Small intestine (tissue), 16 donors: ENCODE results near the gene HLX. TPM values are rescaled to one million over a fixed set of nuclear protein-coding genes. Genes with fewer than 3 reads are reported as not detected.
A peak's percentile ranks its signal among the peaks of the same experiment; 100 is the strongest.

ENCODE experiments used
- DNase-seq, 2 donors: peaks; one replicate each; pipeline versions ENCODE4 v3.0.0 to v3.0.0-alpha.2; 2013
- FAIRE-seq: peaks from 2 replicates; lab custom pipeline; 2012; peaks lifted over from hg19 to GRCh38; lab: Jason Lieb, UNC
- H3K27ac ChIP-seq, 3 donors: one replicate each; pipeline ENCODE4 v1.5.1; 2013; ENCODE audit warnings: low read length in 2 of 3, mild to moderate bottlenecking in 2 of 3, control low read depth in 1 of 3, inconsistent platforms in 1 of 3, low read depth in 1 of 3, moderate library complexity in 1 of 3
- H3K27me3 ChIP-seq, 3 donors: one replicate each; pipeline ENCODE4 v1.6.1; 2013; ENCODE audit warnings: low read length in 3 of 3, inconsistent platforms in 1 of 3; ENCODE audit not compliant: control insufficient read depth in 3 of 3, insufficient read depth in 3 of 3
- H3K36me3 ChIP-seq, 3 donors: one replicate each; pipeline ENCODE4 v1.6.1; 2013; ENCODE audit warnings: low read length in 3 of 3, inconsistent platforms in 1 of 3, low read depth in 1 of 3, mild to moderate bottlenecking in 1 of 3, moderate library complexity in 1 of 3; ENCODE audit not compliant: control insufficient read depth in 3 of 3, insufficient read depth in 2 of 3
- H3K4me1 ChIP-seq, 3 donors: one replicate each; pipeline ENCODE4 v1.6.1; 2013; ENCODE audit warnings: low read length in 2 of 3, inconsistent platforms in 1 of 3, low read depth in 1 of 3, mild to moderate bottlenecking in 1 of 3, moderate library complexity in 1 of 3; ENCODE audit not compliant: control insufficient read depth in 3 of 3, insufficient read depth in 2 of 3
- H3K4me3 ChIP-seq, 3 donors: one replicate each; pipeline ENCODE4 v1.5.1; 2013; ENCODE audit warnings: low read length in 3 of 3, control low read depth in 1 of 3, inconsistent platforms in 1 of 3, low read depth in 1 of 3, mild to moderate bottlenecking in 1 of 3, moderate library complexity in 1 of 3
- H3K9me3 ChIP-seq, 2 donors: one replicate each; pipeline ENCODE4 v1.6.1; 2013; ENCODE audit warnings: low read depth in 1 of 2, low read length in 1 of 2; ENCODE audit not compliant: control insufficient read depth in 2 of 2, insufficient read depth in 1 of 2
- WGBS, 3 donors: extraction: QIAGEN DNeasy Blood & Tissue Kit; methylation state at CpG; one replicate each; pipeline ENCODE4 v1.1.7; 2013; 5-methylcytosine and 5-hydroxymethylcytosine counted together
- long read RNA-seq, 10 donors: transcript quantifications; one replicate each; lab custom pipeline, GENCODE V29; 2026
- polyA plus RNA-seq, 4 donors: library from polyadenylated mRNA; stranded (reverse) in 3 of 4; unstranded in 1 of 4; fragments of 200-250 nt in 3 of 4; fragments of 120-200 nt in 1 of 4; gene quantifications; one replicate each; pipeline versions ENCODE4 v1.2.1 to v1.2.3, GENCODE V29; 2013
- donor health status: healthy with polysubstance abuse.
- donor health status: control.
- donor health status: control.
- donor health status: Bipolar disorder and iron deficiency.
- donor health status: healthy.

The HLX gene, protein sequence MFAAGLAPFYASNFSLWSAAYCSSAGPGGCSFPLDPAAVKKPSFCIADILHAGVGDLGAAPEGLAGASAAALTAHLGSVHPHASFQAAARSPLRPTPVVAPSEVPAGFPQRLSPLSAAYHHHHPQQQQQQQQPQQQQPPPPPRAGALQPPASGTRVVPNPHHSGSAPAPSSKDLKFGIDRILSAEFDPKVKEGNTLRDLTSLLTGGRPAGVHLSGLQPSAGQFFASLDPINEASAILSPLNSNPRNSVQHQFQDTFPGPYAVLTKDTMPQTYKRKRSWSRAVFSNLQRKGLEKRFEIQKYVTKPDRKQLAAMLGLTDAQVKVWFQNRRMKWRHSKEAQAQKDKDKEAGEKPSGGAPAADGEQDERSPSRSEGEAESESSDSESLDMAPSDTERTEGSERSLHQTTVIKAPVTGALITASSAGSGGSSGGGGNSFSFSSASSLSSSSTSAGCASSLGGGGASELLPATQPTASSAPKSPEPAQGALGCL
- 1 to 10 TPM in 3 of 4 donors, under 1 TPM in 1; 0.45 to 8.7 (median 4.3) TPM for polyA plus RNA-seq
- long read RNA-seq, donor 1 = 0 reads
- long read RNA-seq, donor 2, full-length matches to known transcripts = 3 of 3 reads
- long read RNA-seq, donor 2, partial matches to known transcripts = 0 of 3 reads
- long read RNA-seq, donor 2, other reads (novel, unspliced or antisense) = 0 of 3 reads
- long read RNA-seq, donor 3, full-length matches to known transcripts = 27 of 27 reads
- long read RNA-seq, donor 3, partial matches to known transcripts = 0 of 27 reads
- long read RNA-seq, donor 3, other reads (novel, unspliced or antisense) = 0 of 27 reads
- long read RNA-seq, donor 4, full-length matches to known transcripts = 2 of 2 reads
- long read RNA-seq, donor 4, partial matches to known transcripts = 0 of 2 reads
- long read RNA-seq, donor 4, other reads (novel, unspliced or antisense) = 0 of 2 reads
- long read RNA-seq, donor 5, full-length matches to known transcripts = 4 of 4 reads
- long read RNA-seq, donor 5, partial matches to known transcripts = 0 of 4 reads
- long read RNA-seq, donor 5, other reads (novel, unspliced or antisense) = 0 of 4 reads
- long read RNA-seq, donor 6, full-length matches to known transcripts = 13 of 13 reads
- long read RNA-seq, donor 6, partial matches to known transcripts = 0 of 13 reads
- long read RNA-seq, donor 6, other reads (novel, unspliced or antisense) = 0 of 13 reads
- long read RNA-seq, donor 7 = 0 reads
- long read RNA-seq, donor 8, full-length matches to known transcripts = 3 of 3 reads
- long read RNA-seq, donor 8, partial matches to known transcripts = 0 of 3 reads
- long read RNA-seq, donor 8, other reads (novel, unspliced or antisense) = 0 of 3 reads
- long read RNA-seq, donor 9, full-length matches to known transcripts = 4 of 4 reads
- long read RNA-seq, donor 9, partial matches to known transcripts = 0 of 4 reads
- long read RNA-seq, donor 9, other reads (novel, unspliced or antisense) = 0 of 4 reads
- long read RNA-seq, donor 10, full-length matches to known transcripts = 36 of 36 reads
- long read RNA-seq, donor 10, partial matches to known transcripts = 0 of 36 reads
- long read RNA-seq, donor 10, other reads (novel, unspliced or antisense) = 0 of 36 reads

DNA sequence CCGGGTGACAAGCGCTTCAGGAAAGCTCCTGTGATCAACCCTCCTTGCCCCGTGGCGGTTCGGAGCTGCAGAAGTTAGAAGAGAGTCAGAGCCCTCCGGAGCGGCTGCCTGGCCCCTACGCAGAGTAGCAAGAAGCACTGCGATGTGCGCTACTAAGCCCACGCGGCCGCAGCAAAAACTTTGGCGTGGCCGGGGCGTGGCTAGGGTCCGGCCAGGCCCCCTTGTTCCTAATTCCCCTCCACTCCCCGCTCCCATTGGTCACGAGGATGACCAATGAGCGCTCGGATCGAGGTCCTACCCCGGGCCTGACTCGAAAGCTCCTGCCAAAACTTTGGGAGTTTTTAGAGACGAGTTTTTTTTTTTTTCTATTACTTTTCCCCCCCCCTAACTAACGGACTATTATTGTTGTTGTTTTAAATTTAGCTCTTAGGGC is at the start of gene HLX:
Gene HLX (plus strand): TSS at position 368 of the 433 bp plus-strand sequence. CDS start 415 bp downstream, outside the sequence.
- H3K27me3 ChIP-seq = peaks cover 0 to 79% (median 15%) of the 10 kb centered on the region in 3 donors
- peaks cover 0 to 21% (median 2%) of the 10 kb centered on the region in 3 donors for H3K4me1 ChIP-seq
- peak within 1 kb of the TSS; percentile 70 to 75 (median 72) for H3K4me3 ChIP-seq
- no peak for FAIRE-seq
- H3K36me3 ChIP-seq = peaks cover 0 to 18% (median 0%) of the 10 kb centered on the region in 3 donors
- H3K27ac ChIP-seq = peak within 1 kb of the TSS; percentile 67 to 94 (median 89)
- peak; percentile 28 to 69 for DNase-seq
- no peaks in the 10 kb centered on the region for H3K9me3 ChIP-seq
- WGBS, 3 donors = 1 to 2% (median 1%) methylated on average over 26 of the region's 26 CpGs

DNA sequence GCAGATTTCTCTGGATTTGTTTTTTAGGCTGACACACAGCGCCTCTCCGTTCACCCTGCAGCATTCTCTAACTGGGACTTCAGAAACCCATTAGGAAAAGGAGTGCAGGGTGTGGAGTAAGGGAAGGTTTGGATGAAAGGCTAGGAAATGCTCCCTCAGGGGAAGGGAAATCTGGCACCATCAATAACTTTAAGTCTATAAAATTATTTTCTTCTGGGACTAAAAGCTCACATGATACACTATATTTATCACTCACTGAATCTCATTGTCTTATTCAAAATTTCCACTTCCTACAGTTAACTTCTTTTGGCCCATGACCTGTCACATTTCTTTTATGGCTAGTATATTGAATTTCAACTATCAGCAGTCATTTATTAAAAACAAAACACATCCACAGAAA is 45.8 kb upstream of the HLX start:
- WGBS, 3 donors = 79 to 95% (median 86%) methylated on average over 2 of the region's 2 CpGs
- FAIRE-seq (no peak), DNase-seq (no peak)
- Histone ChIP-seq H3K36me3 (no peaks in the 10 kb centered on the region), H3K4me1 (no peaks in the 10 kb centered on the region), H3K4me3 (no peak overlapping the region), H3K27ac (no peak overlapping the region), H3K9me3 (peaks cover 0 to 6% of the 10 kb centered on the region in 2 donors), H3K27me3 (no peaks in the 10 kb centered on the region)

DNA sequence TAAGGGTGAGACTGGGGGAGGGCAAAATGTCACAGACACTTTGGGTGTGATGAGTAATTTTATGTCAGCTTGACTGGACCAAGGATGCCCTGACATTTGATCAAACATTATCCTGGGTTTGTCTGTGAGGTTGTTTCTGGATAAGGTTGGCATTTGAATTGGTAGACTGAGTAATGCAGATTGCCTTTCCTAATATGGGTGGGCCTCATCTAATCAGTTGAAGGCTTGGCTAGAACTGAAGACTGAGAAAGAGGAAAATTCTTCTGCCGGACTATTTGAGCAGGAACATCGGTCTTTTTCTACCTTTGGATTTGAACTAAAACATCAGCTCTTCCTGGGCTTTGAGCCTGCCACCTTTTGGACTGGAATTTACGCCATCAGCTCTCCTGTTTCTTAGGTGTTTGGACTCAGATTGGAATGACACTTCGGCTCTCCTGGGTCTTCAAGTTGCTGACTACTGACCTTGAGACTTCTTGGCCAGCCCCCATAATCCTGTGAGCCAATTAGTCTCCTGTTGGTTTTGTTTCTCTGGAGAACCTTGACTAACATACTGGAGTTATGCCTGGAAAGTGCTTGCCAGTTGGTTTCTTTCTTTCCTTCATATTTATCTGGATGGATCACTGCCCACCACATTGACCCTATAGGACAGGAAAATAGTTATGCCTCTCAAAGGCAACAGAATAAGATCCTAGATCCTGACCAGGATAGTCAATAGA is 44.9 kb upstream of the HLX start:
- H3K4me1 ChIP-seq = no peaks in the 10 kb centered on the region
- no peak overlapping the region for H3K27ac ChIP-seq
- no peaks in the 10 kb centered on the region for H3K27me3 ChIP-seq
- H3K36me3 ChIP-seq = no peaks in the 10 kb centered on the region
- 87 to 91% (median 89%) methylated on average over 4 of the region's 4 CpGs for WGBS, 3 donors
- FAIRE-seq (no peak), DNase-seq (no peak)
- peaks cover 0 to 6% of the 10 kb centered on the region in 2 donors for H3K9me3 ChIP-seq
- no peak overlapping the region for H3K4me3 ChIP-seq

DNA sequence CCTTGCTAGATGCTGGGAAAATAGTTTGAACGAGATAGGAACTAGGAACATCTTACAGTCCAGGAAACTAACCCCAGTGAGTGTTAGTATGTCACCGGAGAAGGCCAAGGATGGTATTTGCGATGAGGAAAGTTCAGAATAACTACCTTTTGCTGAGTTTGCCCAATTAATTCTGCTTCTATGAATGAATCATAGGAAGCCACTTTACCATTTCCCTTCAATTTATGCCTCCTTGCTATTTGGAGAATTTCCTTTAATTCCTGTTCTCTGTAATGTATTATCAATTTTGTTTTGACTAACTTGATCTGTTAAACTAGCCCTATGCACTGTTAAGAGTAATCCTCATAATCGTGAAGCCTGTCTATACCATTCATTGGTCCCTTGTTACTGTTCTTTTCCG is 40.7 kb upstream of the HLX start:
- Histone ChIP-seq H3K27ac (no peak overlapping the region), H3K36me3 (no peaks in the 10 kb centered on the region), H3K4me3 (no peak overlapping the region), H3K9me3 (no peaks in the 10 kb centered on the region), H3K4me1 (no peaks in the 10 kb centered on the region), H3K27me3 (no peaks in the 10 kb centered on the region)
- DNase-seq (no peak), FAIRE-seq (no peak)
- 83 to 91% (median 85%) methylated on average over 5 of the region's 5 CpGs for WGBS, 3 donors

DNA sequence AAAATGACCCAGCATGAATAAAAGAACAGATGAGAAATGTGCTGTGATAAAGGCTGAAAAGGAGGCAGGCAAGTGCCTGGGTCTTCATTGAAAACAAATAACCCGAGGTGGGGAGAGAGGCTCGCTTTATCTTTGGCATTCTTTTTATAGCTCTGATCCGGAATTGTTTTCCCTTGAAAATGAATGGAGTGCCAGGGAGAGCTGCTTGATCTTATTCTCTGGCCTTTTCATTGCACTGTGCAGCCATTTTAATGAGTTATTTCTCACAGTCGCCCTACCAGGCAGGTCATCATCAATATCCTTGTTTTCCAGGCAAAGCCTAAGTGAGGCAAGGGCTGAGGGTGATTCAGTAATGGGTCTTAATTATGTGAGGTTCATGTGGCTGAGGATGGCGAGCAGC is 39.8 kb upstream of the HLX start:
- no peaks in the 10 kb centered on the region for H3K27me3 ChIP-seq
- 59 to 73% (median 67%) methylated on average over 5 of the region's 5 CpGs for WGBS, 3 donors
- H3K27ac ChIP-seq = no peak overlapping the region
- H3K4me1 ChIP-seq = no peaks in the 10 kb centered on the region
- FAIRE-seq = no peak
- no peaks in the 10 kb centered on the region for H3K9me3 ChIP-seq
- H3K36me3 ChIP-seq = no peaks in the 10 kb centered on the region
- no peak overlapping the region for H3K4me3 ChIP-seq
- no peak for DNase-seq

DNA sequence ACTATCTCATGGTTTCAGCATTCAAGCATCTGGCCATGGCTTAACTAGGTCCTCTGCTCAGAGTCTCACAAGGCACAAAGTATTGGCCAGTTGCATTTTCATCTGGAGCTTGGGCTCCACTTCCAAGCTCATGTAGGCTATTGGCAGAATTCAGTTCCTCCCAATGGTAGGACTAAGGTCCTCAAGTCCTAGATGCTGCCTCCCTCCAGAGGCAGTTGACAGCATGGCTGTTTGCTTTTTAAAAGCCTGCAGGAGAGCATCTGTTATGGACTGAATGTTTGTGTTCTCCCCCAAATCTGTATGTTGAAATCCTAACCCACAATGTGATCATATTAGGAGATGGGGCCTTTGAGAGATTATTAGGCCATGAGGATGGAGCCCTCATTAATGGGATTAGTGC is 38.0 kb upstream of the HLX start:
- H3K27ac ChIP-seq = no peak overlapping the region
- no peaks in the 10 kb centered on the region for H3K4me1 ChIP-seq
- no peak overlapping the region for H3K4me3 ChIP-seq
- FAIRE-seq = no peak
- H3K27me3 ChIP-seq = no peaks in the 10 kb centered on the region
- no peaks in the 10 kb centered on the region for H3K9me3 ChIP-seq
- no peak for DNase-seq
- no peaks in the 10 kb centered on the region for H3K36me3 ChIP-seq

DNA sequence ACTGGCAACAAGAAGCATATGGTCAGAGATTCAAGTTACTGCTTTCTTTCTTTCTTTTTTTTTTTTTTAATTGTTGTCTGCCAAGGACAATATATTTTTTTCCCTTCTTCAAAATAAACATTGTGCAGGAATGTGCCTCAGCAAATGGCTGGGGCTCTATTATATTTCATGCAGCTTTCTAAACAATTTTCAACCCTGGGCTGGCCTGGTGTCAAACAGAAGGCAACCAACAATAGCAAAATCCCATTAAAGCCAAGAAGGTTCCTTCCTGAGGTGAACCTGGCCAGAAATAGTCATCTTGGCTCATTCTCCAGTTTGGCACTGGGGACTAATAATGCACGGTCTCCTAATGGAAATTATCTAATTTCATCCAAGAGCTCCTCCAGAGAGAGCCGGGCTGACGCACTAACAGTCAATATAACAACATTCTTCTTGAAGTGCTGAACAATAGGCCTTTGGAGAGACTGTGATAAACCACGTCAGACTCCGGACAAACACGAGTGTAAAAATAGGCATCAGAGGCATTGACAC is 35.7 kb upstream of the HLX start:
- no peaks in the 10 kb centered on the region for H3K36me3 ChIP-seq
- H3K27me3 ChIP-seq = no peaks in the 10 kb centered on the region
- 38 to 51% (median 48%) methylated on average over 6 of the region's 6 CpGs for WGBS, 3 donors
- peak overlapping the region in 1 of 3 donors; percentile 27 for H3K27ac ChIP-seq
- FAIRE-seq (no peak), DNase-seq (peak in 1 of 2 donors; percentile 21)
- no peaks in the 10 kb centered on the region for H3K9me3 ChIP-seq
- H3K4me1 ChIP-seq = no peaks in the 10 kb centered on the region
- H3K4me3 ChIP-seq = no peak overlapping the region
